HG02588 (cell line): ENCODE measurements around the gene LGR6.

Experiments used
- ATAC-seq: cut with Tn5 transposase; IDR thresholded peaks from one replicate; pipeline ENCODE4 v1.9.1; 2021; ENCODE audit warnings: mild to moderate bottlenecking, moderate library complexity; ENCODE audit not compliant: unreplicated experiment

The LGR6 gene

GRCh38 chr1:202199040-202199889 is 5.7 kb downstream of the LGR6 start:
- no peak for ATAC-seq

DNA sequence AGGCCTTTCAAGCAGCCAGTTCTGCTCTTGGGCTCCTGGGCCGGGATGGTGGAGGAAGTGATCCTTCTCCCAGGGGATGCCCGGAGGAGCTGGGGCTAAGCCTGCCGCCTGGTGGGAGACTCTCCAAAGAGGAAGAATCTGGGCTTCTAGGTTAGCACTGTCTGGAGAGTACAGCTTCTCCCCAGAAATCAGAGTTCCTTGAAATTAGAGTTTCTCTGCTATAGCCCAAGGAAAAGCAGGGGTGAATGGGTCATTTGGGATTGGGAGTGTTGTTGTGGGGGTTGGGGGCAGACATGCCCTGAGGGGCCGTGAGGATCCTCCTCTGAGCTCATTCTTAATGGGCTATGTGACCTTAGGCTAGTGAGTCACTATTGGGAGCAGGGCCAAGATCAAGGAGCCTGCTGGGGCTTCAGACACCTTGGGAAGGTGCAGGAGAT is 6.5 kb downstream of the LGR6 start:
- no peak for ATAC-seq

- ATAC-seq: no peak
Observed at GRCh38 chr1:202200669-202201068, 7.1 kb downstream of the LGR6 start.

DNA sequence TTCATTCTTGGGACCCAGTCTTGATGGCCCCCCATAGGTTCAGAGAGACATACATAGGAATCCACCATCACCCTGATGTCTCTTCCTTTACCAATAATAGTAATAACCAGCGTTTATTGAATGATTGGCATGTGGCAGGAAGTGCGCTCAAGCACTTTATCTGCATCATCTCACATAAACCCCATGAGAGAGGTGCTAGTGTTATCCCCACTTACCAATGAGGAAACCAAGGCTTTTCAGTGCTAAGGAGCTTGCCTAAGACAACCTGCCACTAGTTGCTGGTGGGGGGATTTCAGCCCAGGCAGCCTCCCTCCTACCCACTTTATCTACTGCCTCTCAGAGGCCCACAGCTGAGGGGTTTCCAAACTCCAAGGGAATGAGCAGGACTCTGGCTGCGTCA is 7.7 kb downstream of the LGR6 start:
- no peak for ATAC-seq

DNA sequence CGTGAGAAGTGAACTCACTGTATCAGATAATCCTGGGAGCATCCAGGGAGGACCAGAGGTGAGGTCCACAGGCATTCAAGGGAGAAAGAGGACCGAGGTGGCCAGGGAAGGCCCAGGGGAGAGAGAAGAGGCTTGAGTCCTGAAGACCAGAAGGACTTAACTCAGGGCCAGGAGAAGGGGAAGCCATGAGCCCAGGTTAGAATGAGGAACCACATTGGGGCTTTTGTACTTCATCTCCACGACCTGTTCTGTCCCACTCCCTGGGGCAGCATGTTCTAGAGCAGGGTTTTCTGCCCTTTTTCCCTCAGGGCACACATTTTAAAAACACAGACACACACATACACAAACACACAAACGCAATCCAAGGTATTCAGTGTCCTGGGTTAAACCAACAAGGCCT is 8.4 kb downstream of the LGR6 start:
- ATAC-seq: no peak

DNA sequence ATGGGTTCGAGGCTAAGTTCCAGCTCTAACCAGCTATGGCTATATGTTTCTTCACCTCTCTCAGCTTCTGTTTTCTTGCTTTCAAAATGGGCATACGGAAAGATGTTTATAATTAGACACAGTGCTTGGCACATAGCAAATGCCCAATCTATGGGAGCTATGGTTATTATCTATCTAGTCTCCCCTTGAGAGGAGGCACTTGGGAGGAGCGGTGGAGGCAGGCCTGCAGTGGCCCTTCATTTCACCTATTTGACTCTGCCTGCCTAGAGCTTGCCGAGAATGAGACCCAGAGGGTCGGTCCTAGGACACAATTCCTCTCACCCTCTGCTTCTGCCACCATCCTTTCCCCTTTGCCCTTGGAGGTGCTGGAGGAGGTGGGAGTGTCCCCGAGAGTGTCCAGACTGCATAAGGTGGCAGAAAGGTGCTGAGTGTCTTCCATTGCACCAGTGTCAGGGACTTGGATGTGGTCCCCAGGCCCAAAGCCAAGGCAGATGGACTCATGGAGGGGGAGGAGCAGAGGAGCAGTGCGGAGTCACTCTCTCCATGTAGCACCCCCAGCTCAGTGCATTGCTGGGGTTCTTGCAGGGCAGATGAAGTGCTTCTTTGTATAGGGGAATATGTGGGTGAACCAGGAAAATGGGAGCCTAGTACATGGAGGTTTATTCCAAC is 9.0 kb downstream of the LGR6 start:
- no peak for ATAC-seq

DNA sequence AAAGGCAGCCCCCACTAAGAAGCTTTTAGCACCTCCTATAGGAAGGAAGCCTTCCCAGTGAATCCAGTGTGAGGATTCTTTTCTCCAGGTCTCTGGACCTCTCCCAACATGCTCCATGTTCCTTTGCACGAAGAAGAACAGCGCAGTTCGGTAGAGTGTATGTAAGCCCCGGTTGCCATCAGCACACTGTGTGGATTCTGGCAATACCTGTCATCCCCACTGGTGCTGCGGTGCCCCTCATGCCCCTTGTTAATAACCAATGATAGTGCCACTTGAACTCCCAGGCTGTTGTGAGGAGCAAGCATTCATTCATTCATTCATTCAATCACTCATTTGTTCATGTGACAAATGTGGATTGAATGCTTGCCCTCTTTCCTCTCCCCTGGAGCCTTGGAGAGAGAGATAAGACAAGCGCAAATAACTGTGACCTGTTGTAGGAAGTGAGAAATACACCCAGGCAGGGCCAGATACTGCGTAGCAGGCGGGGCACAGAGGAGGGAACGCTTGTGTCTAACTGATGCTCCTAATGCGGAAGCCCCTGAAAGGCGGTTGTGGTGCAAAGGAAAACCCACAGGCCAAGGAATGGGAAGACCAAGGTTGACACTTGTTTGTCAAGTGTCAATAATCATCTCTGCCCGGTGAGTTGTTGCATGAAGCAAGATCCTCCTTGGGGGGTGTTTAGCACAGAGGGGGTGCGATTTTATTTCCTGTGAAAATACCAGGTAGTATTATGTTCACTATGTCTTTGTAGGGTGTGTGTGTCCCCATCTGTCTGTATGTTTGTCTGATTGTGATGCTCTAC is 9.8 kb downstream of the LGR6 start:
- ATAC-seq: no peak

- no peak for ATAC-seq
Observed at GRCh38 chr1:202204065-202204464, 10.5 kb downstream of the LGR6 start.

- no peak for ATAC-seq
Observed at GRCh38 chr1:202205523-202206190, 12.1 kb downstream of the LGR6 start.

DNA sequence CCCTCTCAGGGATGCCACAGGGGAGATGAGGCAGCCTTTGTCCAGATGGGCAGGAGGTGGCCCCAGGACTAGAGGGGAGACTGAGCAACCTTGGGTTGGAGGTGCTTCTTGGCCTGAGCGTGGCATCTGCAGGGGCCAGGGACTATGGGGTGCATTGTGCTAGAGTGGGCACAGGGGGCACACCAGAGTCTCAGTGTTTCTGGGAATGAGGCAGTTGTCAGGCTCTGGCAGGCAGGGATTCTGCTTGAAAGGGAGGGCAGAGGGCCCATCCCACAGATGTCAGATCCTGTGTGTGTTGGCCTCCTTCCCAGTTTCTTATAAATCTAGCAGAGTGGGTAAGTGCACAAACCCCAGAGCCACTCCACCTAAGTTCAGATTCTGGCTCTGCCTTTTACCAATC is 13.7 kb downstream of the LGR6 start:
- no peak for ATAC-seq

- ATAC-seq: no peak
Observed at GRCh38 chr1:202208351-202208857, 14.8 kb downstream of the LGR6 start.

DNA sequence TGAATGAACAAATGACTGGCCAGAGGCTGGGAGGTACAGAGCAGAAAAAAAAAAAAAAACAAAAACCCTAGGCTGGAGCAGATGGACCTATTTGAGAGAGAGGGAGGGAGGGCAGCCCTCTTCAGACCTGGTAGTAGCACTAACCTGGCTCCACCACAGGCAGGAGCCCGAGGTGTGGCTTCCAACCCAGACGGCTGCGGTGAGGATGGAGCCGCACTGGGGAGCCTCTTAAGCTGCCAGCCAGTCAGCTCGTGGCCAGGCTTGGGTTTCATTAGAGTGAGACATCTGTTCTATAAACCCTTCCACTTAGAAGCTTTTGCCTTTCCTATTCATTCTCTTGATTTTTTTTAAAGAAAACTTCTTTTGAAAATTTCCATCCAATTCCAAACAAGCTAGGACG is 16.8 kb downstream of the LGR6 start:
- ATAC-seq: no peak

- no peak for ATAC-seq
Observed at GRCh38 chr1:202210969-202211368, 17.4 kb downstream of the LGR6 start.

- no peak for ATAC-seq
Observed at GRCh38 chr1:202212787-202213186, 19.2 kb downstream of the LGR6 start.

GRCh38 chr1:202213361-202214088 is 19.9 kb downstream of the LGR6 start:
- ATAC-seq: no peak

DNA sequence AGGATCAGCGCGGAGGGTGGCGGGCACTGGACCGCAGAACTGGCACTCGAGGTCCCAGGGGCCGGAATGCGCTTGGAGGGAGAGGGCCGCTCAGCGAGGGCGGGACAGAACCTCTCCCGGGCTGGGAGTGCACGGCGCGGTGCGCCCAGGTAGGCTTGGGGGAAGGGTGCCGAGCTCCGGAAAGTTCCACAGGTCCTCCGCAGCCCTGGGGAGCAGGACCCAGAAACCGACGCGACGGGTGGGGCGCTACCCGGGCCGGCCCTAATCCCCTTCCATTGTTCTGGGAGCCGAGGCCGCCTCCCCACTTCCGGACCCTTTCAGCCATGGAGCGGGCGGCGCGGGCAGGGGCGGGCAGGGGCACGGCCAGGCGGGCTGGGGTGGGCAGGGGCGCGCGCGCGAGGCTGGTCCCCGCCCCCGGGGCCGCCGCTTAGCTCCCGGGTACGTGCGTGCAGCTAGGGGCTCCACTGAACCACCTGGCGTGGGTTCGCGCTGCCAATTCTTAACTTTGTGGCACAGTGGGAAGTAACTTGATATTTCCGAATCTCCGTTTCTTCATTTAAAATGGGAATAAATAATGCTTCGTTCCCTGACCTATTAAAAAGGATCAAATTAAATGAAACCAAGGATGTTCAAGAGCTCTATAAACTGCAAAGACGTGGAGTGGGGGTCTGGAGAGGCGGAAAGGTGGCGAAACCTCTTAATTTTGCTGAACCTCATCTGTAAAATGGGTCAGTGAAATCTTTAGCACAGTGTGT is 20.7 kb downstream of the LGR6 start:
- no peak for ATAC-seq

- ATAC-seq: no peak
Observed at GRCh38 chr1:202215472-202216130, 22.0 kb downstream of the LGR6 start.

DNA sequence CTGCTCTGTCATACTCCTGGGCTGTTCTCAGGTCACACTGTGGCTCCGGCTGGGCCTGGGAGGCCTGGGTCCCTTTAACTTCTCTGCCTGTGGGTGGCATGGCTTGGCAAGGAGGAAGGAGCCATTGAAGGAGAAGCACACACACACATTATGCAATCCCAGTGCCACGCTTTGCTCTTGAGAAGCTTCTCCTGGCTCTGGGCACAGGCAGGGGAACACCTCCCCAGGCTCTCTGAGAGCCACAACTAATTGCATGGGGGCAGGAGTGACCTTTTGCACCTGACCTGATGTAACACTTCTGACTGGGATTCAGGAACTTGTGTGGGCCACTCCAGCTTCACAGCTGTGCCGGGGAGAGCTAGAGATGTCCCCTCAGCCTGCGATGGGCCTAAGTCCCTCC is 23.1 kb downstream of the LGR6 start:
- no peak for ATAC-seq

DNA sequence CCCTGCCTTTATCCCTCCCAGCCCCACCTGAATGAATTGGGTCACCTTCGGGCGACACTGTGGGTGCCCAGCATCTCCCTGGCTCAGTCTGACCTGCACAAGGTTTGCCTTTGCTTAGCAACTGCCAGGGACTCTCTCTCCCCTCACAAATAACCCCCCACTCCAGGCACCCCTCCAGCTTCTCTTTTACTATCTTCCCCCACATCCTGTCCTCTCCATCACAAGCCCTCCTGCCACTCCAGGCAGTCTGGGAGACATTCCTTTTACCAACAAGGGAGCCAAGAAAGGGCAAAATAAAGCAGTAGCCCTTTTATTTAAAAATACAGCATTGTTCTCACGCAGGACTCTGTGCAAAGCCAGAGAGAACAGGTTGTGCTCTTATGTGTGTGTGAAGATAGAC is 23.9 kb downstream of the LGR6 start:
- no peak for ATAC-seq
